HEK293T (cell line): ENCODE measurements around the gene ATG13.

Experiments
- BHLHE40 ChIP-seq: fragments of 450-650 bp; IDR thresholded peaks from 2 replicates; pipeline ENCODE4 v1.6.1; 2016; ENCODE audit warnings: mild to moderate bottlenecking, moderate library complexity, borderline replicate concordance
- ELF4 ChIP-seq: fragments of 450-650 bp; IDR thresholded peaks from 2 replicates; pipeline ENCODE4 v1.6.1; 2017; ENCODE audit warnings: antibody characterized with exemption

- TF ChIP-seq BHLHE40 (no peak), ELF4 (no peak)
Measured at GRCh38 chr11:46722566-46723358, 105.4 kb downstream of the ATG13 start.
